HepG2 (cell line): ENCODE data around the gene PTGIS. TPM values are rescaled to one million over a fixed set of nuclear protein-coding genes. Genes with fewer than 3 reads are reported as not detected.
A peak's percentile ranks its signal among the peaks of the same experiment; 100 is the strongest.

Experiments used
- AHR ChIP-seq: IDR thresholded peaks from 2 replicates; pipeline ENCODE4 v1.6.1; 2018; ENCODE audit warnings: missing genetic modification reagents, missing compliant biosample characterization
- CBX5 ChIP-seq: sonication (generic); formaldehyde crosslinking; IDR thresholded peaks from 2 replicates; pipeline ENCODE4 v1.4.0; 2020; ENCODE audit warnings: missing genetic modification reagents, borderline replicate concordance
- CTCF ChIP-seq: sonication (generic); formaldehyde crosslinking; IDR thresholded peaks from 2 replicates; pipeline ENCODE4 v1.5.0; 2020; ENCODE audit warnings: mild to moderate bottlenecking, missing genetic modification reagents, moderate library complexity
- ETV6 ChIP-seq: sonication (generic); formaldehyde crosslinking; conservative IDR thresholded peaks from 2 replicates; pipeline ENCODE4 v1.4.0; 2020; ENCODE audit warnings: missing genetic modification reagents
- FOXO4 ChIP-seq: sonication (generic); formaldehyde crosslinking; conservative IDR thresholded peaks from 2 replicates; pipeline ENCODE4 v1.8.1; 2023; ENCODE audit warnings: missing genetic modification reagents
- HNRNPL ChIP-seq: fragments of 200-400 bp; formaldehyde crosslinking; IDR thresholded peaks from 2 replicates; pipeline ENCODE4 v1.6.1; 2017; ENCODE audit warnings: mild to moderate bottlenecking, low read depth, low read length
- KAT7 ChIP-seq: IDR thresholded peaks from 2 replicates; pipeline ENCODE4 v1.6.1; 2018; ENCODE audit warnings: borderline replicate concordance, missing compliant biosample characterization
- MIER2 ChIP-seq: IDR thresholded peaks from 2 replicates; pipeline ENCODE4 v1.6.1; 2016; ENCODE audit warnings: missing biosample characterization, missing genetic modification reagents
- MLX ChIP-seq: IDR thresholded peaks from 2 replicates; pipeline ENCODE4 v1.6.1; 2016
- MTA1 ChIP-seq: sonication (generic); formaldehyde crosslinking; IDR thresholded peaks from 2 replicates; pipeline ENCODE4 v1.4.0; 2020; ENCODE audit warnings: missing genetic modification reagents, mild to moderate bottlenecking, borderline replicate concordance
- NFRKB ChIP-seq: fragments of 450-650 bp; IDR thresholded peaks from 2 replicates; pipeline ENCODE4 v1.6.1; 2017
- NPAS2 ChIP-seq: sonication (generic); formaldehyde crosslinking; IDR thresholded peaks from 2 replicates; pipeline ENCODE4 v1.8.0; 2022; ENCODE audit warnings: mild to moderate bottlenecking, missing genetic modification reagents, borderline replicate concordance
- SMARCC2 ChIP-seq: fragments of 450-650 bp; IDR thresholded peaks from 2 replicates; pipeline ENCODE4 v1.6.1; 2017; ENCODE audit warnings: antibody characterized with exemption, mild to moderate bottlenecking
- SNAPC5 ChIP-seq: sonication (generic); formaldehyde crosslinking; IDR thresholded peaks from 2 replicates; pipeline ENCODE4 v1.8.1; 2023; ENCODE audit warnings: mild to moderate bottlenecking, missing genetic modification reagents, borderline replicate concordance
- TCF12 ChIP-seq, 2 experiments: fragments of 450-650 bp in 1 of 2; sonication (generic) in 1 of 2; formaldehyde crosslinking in 1 of 2; IDR thresholded peaks; 2 replicates each; pipeline versions ENCODE4 v1.6.1 to v1.8.0; 2017 to 2022; ENCODE audit warnings: antibody characterized with exemption in 1 of 2, mild to moderate bottlenecking in 1 of 2, missing genetic modification reagents in 1 of 2, moderate library complexity in 1 of 2
- THRA ChIP-seq: sonication (generic); formaldehyde crosslinking; IDR thresholded peaks from 2 replicates; pipeline ENCODE4 v1.4.0; 2020; ENCODE audit warnings: missing genetic modification reagents, borderline replicate concordance
- ZNF331 ChIP-seq: sonication (generic); formaldehyde crosslinking; IDR thresholded peaks from 2 replicates; pipeline ENCODE4 v1.4.0; 2020; ENCODE audit warnings: missing genetic modification reagents
- ZNF431 ChIP-seq: sonication (generic); formaldehyde crosslinking; IDR thresholded peaks from 2 replicates; pipeline ENCODE4 v1.9.0; 2022; ENCODE audit warnings: missing genetic modification reagents, low read depth, mild to moderate bottlenecking, borderline replicate concordance
- ZNF672 ChIP-seq: sonication (generic); formaldehyde crosslinking; IDR thresholded peaks from 2 replicates; pipeline ENCODE4 v1.8.1; 2022; ENCODE audit warnings: missing genetic modification reagents
- ZNF766 ChIP-seq: sonication (generic); formaldehyde crosslinking; IDR thresholded peaks from 2 replicates; pipeline ENCODE4 v1.5.0; 2020; ENCODE audit warnings: missing genetic modification reagents, borderline replicate concordance
- ZNF784 ChIP-seq: sonication (generic); formaldehyde crosslinking; IDR thresholded peaks from 2 replicates; pipeline ENCODE4 v1.5.1; 2020; ENCODE audit warnings: missing genetic modification reagents, mild to moderate bottlenecking, borderline replicate concordance
- ZSCAN20 ChIP-seq: sonication (generic); formaldehyde crosslinking; IDR thresholded peaks from 2 replicates; pipeline ENCODE4 v1.4.0; 2020; ENCODE audit warnings: missing genetic modification reagents, mild to moderate bottlenecking, borderline replicate concordance
- ZSCAN9 ChIP-seq: IDR thresholded peaks from 2 replicates; pipeline ENCODE4 v1.6.1; 2016; ENCODE audit warnings: borderline replicate concordance
- polyA plus RNA-seq, 8 experiments: library from polyadenylated mRNA; depleted of rRNA in 3 of 8; stranded (reverse) in 7 of 8; unstranded in 1 of 8; fragments of >200 nt; fragmentation: Illumina TruSeq in 4 of 8; extraction: Trizol in 4 of 8; gene quantifications; 2 replicates each; pipeline versions ENCODE4 v1.2.1 to v1.2.3, GENCODE V29; 2011 to 2016; ENCODE audit warnings: low read depth in 4 of 8, missing spikeins in 1 of 8, mixed read lengths in 1 of 8; ENCODE audit not compliant: insufficient read depth in 1 of 8
- total RNA-seq, 5 experiments: library from RNA; depleted of rRNA; stranded (reverse); fragments of >200 nt; fragmentation: Illumina TruSeq; extraction: Trizol; gene quantifications; 2 replicates each; pipeline ENCODE4 v1.2.3, GENCODE V29; 2016; ENCODE audit warnings: low read depth in 1 of 5

The PTGIS gene
- total and polyA plus RNA-seq, 2 of the 13 experiments (the other 11 are each of a cell fraction or from before 2014, with no cell fraction given) = not detected

GRCh38 chr20:49482621-49483017, 85.3 kb downstream of the PTGIS start, which contains the start of gene KCNB1 (continued):
- TF ChIP-seq CTCF (CRISPR knock-in tag) = peak; percentile 26
- TF ChIP-seq KAT7 (CRISPR knock-in tag) = no peak
- peak; percentile 98 for TF ChIP-seq ZSCAN9
- peak; percentile 93 for TF ChIP-seq ZSCAN20 (CRISPR knock-in tag)
- 0 out of 2 replicates have a peak, but pooled peaks have one; percentile 67 for TF ChIP-seq ZNF431 (CRISPR knock-in tag)
- TF ChIP-seq AHR (CRISPR knock-in tag) = peak; percentile 98
- peak; percentile 92; the same call in 1 of the 2 replicates for TF ChIP-seq ZNF766 (CRISPR knock-in tag)
- peak; percentile 76 for TF ChIP-seq ZNF331
- TF ChIP-seq HNRNPL = 0 out of 2 replicates have a peak, but pooled peaks have one; percentile 19
- no peak for TF ChIP-seq SMARCC2
- TF ChIP-seq THRA = 0 out of 2 replicates have a peak, but pooled peaks have one; percentile 72
- TF ChIP-seq MIER2 (CRISPR knock-in tag) = peak; percentile 99
- TF ChIP-seq MTA1 (CRISPR knock-in tag) = no peak
- no peak for TF ChIP-seq NPAS2 (CRISPR knock-in tag)
- peak; percentile 95 for TF ChIP-seq SNAPC5 (CRISPR knock-in tag)
- no peak for TF ChIP-seq NFRKB
- no peak for TF ChIP-seq TCF12 (IDR thresholded peaks at IDR 0.05)
- no peak for TF ChIP-seq TCF12 (CRISPR knock-in tag; IDR thresholded peaks at IDR 0.05)
- TF ChIP-seq ZNF784 = peak; percentile 78; the same call in 1 of the 2 replicates
- TF ChIP-seq FOXO4 (CRISPR knock-in tag) = 0 out of 2 replicates have a peak, but pooled peaks have one; percentile 42
- no peak for TF ChIP-seq ZNF672
- peak; percentile 37; the same call in 1 of the 2 replicates for TF ChIP-seq CBX5 (CRISPR knock-in tag)
- TF ChIP-seq MLX (CRISPR knock-in tag) = no peak
- TF ChIP-seq ETV6 (CRISPR knock-in tag) = peak; percentile 92
